Panc1 (cell line): ENCODE data around the gene DCTD. TPM values are rescaled to one million over a fixed set of nuclear protein-coding genes. Genes with fewer than 3 reads are reported as not detected.

Source experiments
- ATAC-seq: fragments of 200-7000 bp; cut with Tn5 transposase; 2 replicates; pipeline ENCODE4 v1.9.1; 2020; ENCODE audit warnings: mild to moderate bottlenecking, moderate library complexity
- BruUV-seq: library from RNA; stranded (reverse); fragments of 400-500 nt; replicated peaks from 2 replicates; lab custom pipeline; 2021; lab: Mats Ljungman, UMichigan
- CTCF ChIA-PET: fragments of 300-600 bp; sonication (Branson Sonifier 250); formaldehyde crosslinking; loops from one replicate; lab custom pipeline; 2022; ENCODE audit warnings: antibody characterized with exemption; lab: Charles Lee
- POLR2A ChIA-PET: fragments of 300-600 bp; sonication (Branson Sonifier 250); formaldehyde crosslinking; loops from one replicate; lab custom pipeline; 2022; ENCODE audit warnings: antibody characterized with exemption; lab: Charles Lee
- DNase-seq: peaks from one replicate; pipeline ENCODE4 v3.0.0-alpha.2; 2010; ENCODE audit warnings: low read depth, low spot score
- H3K27ac ChIP-seq: 2 replicates; pipeline ENCODE4 v1.5.1; 2011; ENCODE audit warnings: mild to moderate bottlenecking, low read length, inconsistent platforms
- H3K27me3 ChIP-seq: fragments of 200-500 bp; sonication (Bioruptor generic); 2 replicates; pipeline ENCODE4 v1.6.0; 2014; ENCODE audit warnings: low read length, inconsistent platforms; ENCODE audit not compliant: control insufficient read depth, insufficient read depth
- H3K36me3 ChIP-seq: fragments of 200-500 bp; sonication (Bioruptor generic); 2 replicates; pipeline ENCODE4 v1.5.1; 2014; ENCODE audit warnings: inconsistent platforms, mild to moderate bottlenecking, low read length, moderate library complexity; ENCODE audit not compliant: control insufficient read depth, insufficient read depth
- H3K4me1 ChIP-seq: 2 replicates; pipeline ENCODE4 v1.5.1; 2011; ENCODE audit warnings: inconsistent platforms, mild to moderate bottlenecking, low read length, moderate library complexity; ENCODE audit not compliant: control insufficient read depth, insufficient read depth
- H3K4me3 ChIP-seq, 2 experiments: 2 replicates each; pipeline ENCODE4 v1.5.1; 2011 to 2012; ENCODE audit warnings: low read depth in 2 of 2, low read length in 2 of 2, mild to moderate bottlenecking in 2 of 2, inconsistent platforms in 1 of 2, moderate library complexity in 1 of 2
- H3K9me3 ChIP-seq: fragments of 200-500 bp; sonication (Bioruptor generic); 2 replicates; pipeline ENCODE4 v1.5.1; 2014; ENCODE audit warnings: low read depth, mild to moderate bottlenecking, inconsistent platforms, low read length, moderate library complexity; ENCODE audit not compliant: control insufficient read depth, insufficient read depth
- CTCF ChIP-seq: fragments of 450-650 bp; IDR thresholded peaks from 2 replicates; pipeline ENCODE4 v1.5.1; 2017; ENCODE audit warnings: mild to moderate bottlenecking
- POLR2AphosphoS5 ChIP-seq: IDR thresholded peaks from 2 replicates; pipeline ENCODE4 v1.6.1; 2012; ENCODE audit warnings: mild to moderate bottlenecking, low read depth, low read length, moderate library complexity
- SIN3A ChIP-seq: IDR thresholded peaks from 2 replicates; pipeline ENCODE4 v1.6.1; 2012; ENCODE audit warnings: low read depth, mild to moderate bottlenecking, low read length, moderate library complexity, borderline replicate concordance; ENCODE audit not compliant: insufficient read depth
- TCF7L2 ChIP-seq: IDR thresholded peaks from 2 replicates; pipeline ENCODE4 v1.6.1; 2011; ENCODE audit warnings: mild to moderate bottlenecking, low read depth, low read length, inconsistent platforms
- in situ Hi-C: cut with HindIII; loops from 2 replicates; pipeline ENCODE4 v1.10.0; 2016; ENCODE audit warnings: low sequenced_read_pairs, low pct_unique_long_range_greater_than_20kb
- intact Hi-C: fragments of 100-400 bp; cut with micrococcal nuclease; formaldehyde crosslinking; loops from one replicate; pipeline ENCODE4 v1.10.0; 2022; ENCODE audit not compliant: unreplicated experiment
- total RNA-seq: library from RNA; stranded (reverse); gene quantifications from one replicate; pipeline ENCODE4 v1.2.1, GENCODE V29; 2021; ENCODE audit not compliant: unreplicated experiment
- TF ChIP-seq, protein P1 (sequence below), 2 experiments: IDR thresholded peaks; 2 replicates each; pipeline ENCODE4 v1.6.1; 2011 to 2012; ENCODE audit warnings: low read depth in 2 of 2, control low read depth in 1 of 2, low read length in 1 of 2, mild to moderate bottlenecking in 1 of 2, moderate library complexity in 1 of 2; ENCODE audit not compliant: insufficient read depth in 1 of 2

The DCTD gene
- total RNA-seq, 1 experiment from 2014 or later = 77.0 TPM

- in situ Hi-C loops = no loop called here
- Histone ChIP-seq H3K36me3 (no peaks in the 10 kb centered on the region), H3K9me3 (no peaks in the 10 kb centered on the region), H3K4me3 (no peak overlapping the region), H3K27ac (no peak overlapping the region), H3K27me3 (no peaks in the 10 kb centered on the region), H3K4me1 (no peaks in the 10 kb centered on the region)
- BruUV-seq = no TSS peak
- DNase-seq (no peak), ATAC-seq (no peak)
- TF ChIP-seq, protein P1, sequence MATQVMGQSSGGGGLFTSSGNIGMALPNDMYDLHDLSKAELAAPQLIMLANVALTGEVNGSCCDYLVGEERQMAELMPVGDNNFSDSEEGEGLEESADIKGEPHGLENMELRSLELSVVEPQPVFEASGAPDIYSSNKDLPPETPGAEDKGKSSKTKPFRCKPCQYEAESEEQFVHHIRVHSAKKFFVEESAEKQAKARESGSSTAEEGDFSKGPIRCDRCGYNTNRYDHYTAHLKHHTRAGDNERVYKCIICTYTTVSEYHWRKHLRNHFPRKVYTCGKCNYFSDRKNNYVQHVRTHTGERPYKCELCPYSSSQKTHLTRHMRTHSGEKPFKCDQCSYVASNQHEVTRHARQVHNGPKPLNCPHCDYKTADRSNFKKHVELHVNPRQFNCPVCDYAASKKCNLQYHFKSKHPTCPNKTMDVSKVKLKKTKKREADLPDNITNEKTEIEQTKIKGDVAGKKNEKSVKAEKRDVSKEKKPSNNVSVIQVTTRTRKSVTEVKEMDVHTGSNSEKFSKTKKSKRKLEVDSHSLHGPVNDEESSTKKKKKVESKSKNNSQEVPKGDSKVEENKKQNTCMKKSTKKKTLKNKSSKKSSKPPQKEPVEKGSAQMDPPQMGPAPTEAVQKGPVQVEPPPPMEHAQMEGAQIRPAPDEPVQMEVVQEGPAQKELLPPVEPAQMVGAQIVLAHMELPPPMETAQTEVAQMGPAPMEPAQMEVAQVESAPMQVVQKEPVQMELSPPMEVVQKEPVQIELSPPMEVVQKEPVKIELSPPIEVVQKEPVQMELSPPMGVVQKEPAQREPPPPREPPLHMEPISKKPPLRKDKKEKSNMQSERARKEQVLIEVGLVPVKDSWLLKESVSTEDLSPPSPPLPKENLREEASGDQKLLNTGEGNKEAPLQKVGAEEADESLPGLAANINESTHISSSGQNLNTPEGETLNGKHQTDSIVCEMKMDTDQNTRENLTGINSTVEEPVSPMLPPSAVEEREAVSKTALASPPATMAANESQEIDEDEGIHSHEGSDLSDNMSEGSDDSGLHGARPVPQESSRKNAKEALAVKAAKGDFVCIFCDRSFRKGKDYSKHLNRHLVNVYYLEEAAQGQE (IDR thresholded peaks at IDR 0.05; ENCODE audit: insufficient read depth in 1 of 2, low read depth in 2 of 2, low read length in 1 of 2) = no peak
- no peak for TF ChIP-seq CTCF
- TF ChIP-seq TCF7L2 = no peak
- no peak for TF ChIP-seq SIN3A
- no peak for TF ChIP-seq POLR2AphosphoS5
- intact Hi-C loops = no loop called here
- POLR2A ChIA-PET = no interaction called here
- CTCF ChIA-PET = no interaction called here
These were observed 71.6 kb downstream of the DCTD start for GRCh38 chr4:182845618-182846017.

GRCh38 chr4:182843808-182844325 lies 73.3 kb downstream of the DCTD start:
- DNase-seq (no peak), ATAC-seq (no peak)
- TF ChIP-seq, protein P1 (IDR thresholded peaks at IDR 0.05; ENCODE audit: insufficient read depth in 1 of 2, low read depth in 2 of 2, low read length in 1 of 2) = no peak
- no peak for TF ChIP-seq TCF7L2
- TF ChIP-seq CTCF = no peak
- H3K36me3 ChIP-seq = no peaks in the 10 kb centered on the region
- BruUV-seq = no TSS peak
- no peak overlapping the region for H3K27ac ChIP-seq
- H3K4me3 ChIP-seq = no peak overlapping the region
- in situ Hi-C loops = no loop called here
- POLR2A ChIA-PET = no interaction called here
- H3K27me3 ChIP-seq = no peaks in the 10 kb centered on the region
- no peaks in the 10 kb centered on the region for H3K4me1 ChIP-seq
- no peaks in the 10 kb centered on the region for H3K9me3 ChIP-seq
- intact Hi-C loops = no loop called here
- CTCF ChIA-PET = no interaction called here
